HuH-7 (cell line): ENCODE results near the gene INSRR.

Experiments
- DNase-seq: peaks from one replicate; pipeline ENCODE4 v3.0.0; 2011; ENCODE audit warnings: low spot score

INSRR gene

GRCh38 chr1:156894001-156894400 is 35.1 kb upstream of the INSRR start:
- no peak for DNase-seq

GRCh38 chr1:156893048-156893953 is 34.4 kb upstream of the INSRR start, which contains the start of gene PEAR1:
TSS of gene PEAR1 (plus strand) at chr1:156893718. CDS start at chr1:156903927, 10,209 bp downstream.
- DNase-seq, result no peak

GRCh38 chr1:156892190-156893047 is 33.5 kb upstream of the INSRR start:
- peak; percentile 97 for DNase-seq

- DNase-seq, result peak; percentile 90
These were observed 31.1 kb upstream of the INSRR start for GRCh38 chr1:156889802-156890580.

GRCh38 chr1:156887734-156888133 is 28.8 kb upstream of the INSRR start:
- no peak for DNase-seq

GRCh38 chr1:156887317-156887716 is 28.4 kb upstream of the INSRR start:
- no peak for DNase-seq

- no peak for DNase-seq
These were observed 27.8 kb upstream of the INSRR start for GRCh38 chr1:156886583-156887281.

GRCh38 chr1:156885880-156886355 is 27.0 kb upstream of the INSRR start:
- DNase-seq, result no peak

- DNase-seq, result no peak
These were observed 26.4 kb upstream of the INSRR start for GRCh38 chr1:156885314-156885713.

GRCh38 chr1:156884560-156885184 is 25.8 kb upstream of the INSRR start:
- DNase-seq, result no peak

- DNase-seq, result no peak
These were observed 25.0 kb upstream of the INSRR start for GRCh38 chr1:156883919-156884318.

GRCh38 chr1:156882543-156882942 is 23.6 kb upstream of the INSRR start:
- no peak for DNase-seq

- no peak for DNase-seq
These were observed 22.7 kb upstream of the INSRR start for GRCh38 chr1:156881663-156882062.

- no peak for DNase-seq
These were observed 22.2 kb upstream of the INSRR start for GRCh38 chr1:156881101-156881500.

GRCh38 chr1:156880473-156880872 is 21.6 kb upstream of the INSRR start:
- no peak for DNase-seq

- no peak for DNase-seq
These were observed 21.0 kb upstream of the INSRR start for GRCh38 chr1:156879876-156880275.

GRCh38 chr1:156877433-156878170 is 18.7 kb upstream of the INSRR start:
- no peak for DNase-seq

- peak; percentile 59 for DNase-seq
These were observed 17.4 kb upstream of the INSRR start for GRCh38 chr1:156876281-156876680.

GRCh38 chr1:156875341-156875615 is 16.4 kb upstream of the INSRR start:
- DNase-seq, result no peak
